ENCODE data around the gene ARL5A. TPM values are rescaled to one million over a fixed set of nuclear protein-coding genes. Genes with fewer than 3 reads are reported as not detected.

The ARL5A gene
- total RNA-seq, 8 experiments from 2014 or later = 26.2 to 64.2 (median 29.9) TPM

DNA sequence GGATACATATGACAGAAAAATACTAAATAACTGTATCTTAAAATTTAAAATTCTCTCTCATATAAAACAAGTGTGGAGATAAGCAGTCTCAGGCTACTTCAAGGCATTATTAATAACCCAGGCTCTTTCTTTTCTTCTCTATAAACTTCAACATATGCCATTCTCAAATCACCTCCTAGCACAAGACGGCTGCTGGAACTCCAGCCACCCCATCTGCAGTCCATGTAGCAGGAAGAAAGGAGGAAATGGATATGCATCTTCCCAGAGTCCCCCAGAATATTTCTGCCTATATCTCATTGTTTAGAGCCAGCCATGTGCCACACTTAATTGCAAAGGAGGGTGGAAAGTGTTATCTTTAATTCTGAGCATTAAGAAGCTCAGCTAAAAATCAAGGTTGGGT lies 58.6 kb downstream of the ARL5A start:
- Histone ChIP-seq H3K4me1 (replicated peaks in 1 of 2) (no peaks in the 10 kb centered on the region), H3K4me3 (no peak overlapping the region), H3K27ac (no peak overlapping the region)
- no peak for ATAC-seq (replicated peaks in 6 of 8)
- in situ Hi-C loops (cut with MboI; ENCODE audit: low pct_unique_long_range_greater_than_20kb in 2 of 9, low sequenced_read_pairs in 9 of 9, unreplicated experiment in 9 of 9) = no loop called here
- 50 to 100% (median 88%) methylated on average over 1 of the region's 1 CpG; no CpG with 5 or more reads in 7 of the 10 experiments for WGBS, 10 experiments

DNA sequence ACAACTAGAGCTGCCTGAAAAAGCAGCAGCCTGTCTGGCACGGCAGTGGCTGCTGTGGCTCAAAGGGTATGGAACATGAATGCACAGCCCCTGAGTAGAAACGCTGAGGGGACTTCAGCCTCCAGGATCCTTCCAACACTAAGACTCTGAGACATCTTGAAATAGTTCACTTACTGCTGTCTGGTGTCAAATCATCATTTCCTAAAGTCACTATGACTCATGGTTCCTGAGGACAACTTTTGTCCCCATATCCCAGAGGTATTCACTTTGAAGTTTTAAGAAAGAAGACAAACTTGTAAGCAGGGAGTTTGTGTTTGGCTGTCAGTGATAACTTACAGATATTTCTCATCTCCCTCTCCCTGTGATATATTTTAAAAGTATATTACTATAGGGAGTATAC lies 60.7 kb downstream of the ARL5A start:
- in situ Hi-C loops (cut with MboI; ENCODE audit: low pct_unique_long_range_greater_than_20kb in 2 of 9, low sequenced_read_pairs in 9 of 9, unreplicated experiment in 9 of 9) = no loop called here
- H3K27ac ChIP-seq = no peak overlapping the region
- H3K4me3 ChIP-seq = no peak overlapping the region
- no peaks in the 10 kb centered on the region for H3K4me1 ChIP-seq (replicated peaks in 1 of 2)
- peak in 1 of 8 experiments; percentile 17 for ATAC-seq (replicated peaks in 6 of 8)
- 20 to 80% (median 63%) methylated on average over 1 to 2 of the region's 2 CpGs; no CpG with 5 or more reads in 4 of the 10 experiments for WGBS, 10 experiments

DNA sequence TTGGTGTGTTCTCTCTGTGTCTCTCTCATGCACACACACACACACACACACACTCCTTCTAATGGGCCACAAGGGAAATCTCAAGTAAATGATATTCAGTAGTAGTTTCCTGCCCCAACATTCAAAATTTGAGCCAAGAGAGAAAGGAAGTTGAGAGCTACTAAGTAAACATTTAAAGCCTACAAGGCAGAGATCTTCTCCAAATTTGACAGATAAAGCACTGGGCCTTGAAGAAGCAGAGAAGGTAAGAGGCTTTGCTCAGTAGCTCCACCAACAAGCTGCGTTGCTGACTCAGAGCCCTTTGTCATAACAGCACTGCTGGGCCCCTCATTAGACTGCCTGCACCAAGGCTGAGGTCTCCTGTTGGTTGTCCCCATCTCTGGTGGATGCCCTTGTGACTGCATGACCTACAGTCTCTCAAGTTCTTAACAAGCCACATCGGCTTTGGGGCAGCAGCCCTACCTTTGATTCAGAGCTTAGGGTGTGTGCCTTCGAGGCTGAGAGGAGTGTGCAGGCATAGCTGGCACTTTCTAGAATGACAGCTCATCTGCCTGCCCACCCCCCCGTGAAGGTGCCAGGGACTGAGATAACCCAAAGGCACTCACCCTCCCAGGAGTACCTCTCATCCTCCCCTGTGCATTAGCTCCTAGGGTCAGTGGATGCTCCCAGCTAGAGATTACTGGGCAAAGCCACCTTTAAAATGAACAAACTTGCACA lies 61.6 kb downstream of the ARL5A start:
- in situ Hi-C loops (cut with MboI; ENCODE audit: low pct_unique_long_range_greater_than_20kb in 2 of 9, low sequenced_read_pairs in 9 of 9, unreplicated experiment in 9 of 9) = no loop called here
- Histone ChIP-seq H3K4me3 (no peak overlapping the region), H3K27ac (no peak overlapping the region), H3K4me1 (replicated peaks in 1 of 2) (no peaks in the 10 kb centered on the region)
- WGBS, 10 experiments = 40 to 71% (median 50%) methylated on average over 1 to 4 of the region's 4 CpGs; no CpG with 5 or more reads in 7 of the 10 experiments
- peak in 5 of 8 experiments; percentile 40 to 79 (median 55) for ATAC-seq (replicated peaks in 6 of 8)

DNA sequence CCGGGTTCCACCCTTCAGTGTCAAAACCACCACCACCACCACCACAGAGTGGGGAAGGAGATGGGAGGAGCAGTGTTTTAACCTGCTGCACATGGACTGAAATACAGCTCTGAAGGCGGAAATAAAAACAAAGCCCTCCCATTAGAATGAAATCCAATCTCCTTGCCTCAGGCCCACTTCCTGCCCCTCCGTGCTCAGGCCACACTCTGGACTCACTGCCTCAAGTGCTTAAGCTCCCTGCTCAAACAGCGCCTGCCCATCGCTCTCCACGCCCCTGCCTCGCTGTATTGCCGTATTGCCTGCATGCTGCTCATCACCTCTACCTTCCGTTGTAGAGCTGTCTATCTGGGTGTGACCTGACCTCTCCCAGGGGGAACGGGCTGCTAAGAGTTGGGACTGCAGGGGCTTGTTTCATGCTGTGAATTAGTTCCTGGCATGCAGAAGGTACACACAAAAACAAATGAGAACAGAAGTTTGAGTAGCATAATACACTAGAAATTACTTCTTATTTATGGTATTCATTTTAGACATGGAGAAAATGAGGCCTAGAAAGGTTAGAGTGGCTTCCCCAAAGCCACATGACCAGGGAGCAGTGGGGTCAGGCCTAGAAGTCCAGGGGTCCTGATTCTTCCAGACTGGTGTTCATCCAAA lies 62.3 kb downstream of the ARL5A start:
- in situ Hi-C loops (cut with MboI; ENCODE audit: low pct_unique_long_range_greater_than_20kb in 2 of 9, low sequenced_read_pairs in 9 of 9, unreplicated experiment in 9 of 9) = no loop called here
- Histone ChIP-seq H3K27ac (no peak overlapping the region), H3K4me3 (no peak overlapping the region), H3K4me1 (replicated peaks in 1 of 2) (no peaks in the 10 kb centered on the region)
- peak in 1 of 8 experiments; percentile 52 for ATAC-seq (replicated peaks in 6 of 8)
- WGBS, 10 experiments = 54 to 100% (median 92%) methylated on average over 2 to 8 of the region's 10 CpGs; no CpG with 5 or more reads in 3 of the 10 experiments

DNA sequence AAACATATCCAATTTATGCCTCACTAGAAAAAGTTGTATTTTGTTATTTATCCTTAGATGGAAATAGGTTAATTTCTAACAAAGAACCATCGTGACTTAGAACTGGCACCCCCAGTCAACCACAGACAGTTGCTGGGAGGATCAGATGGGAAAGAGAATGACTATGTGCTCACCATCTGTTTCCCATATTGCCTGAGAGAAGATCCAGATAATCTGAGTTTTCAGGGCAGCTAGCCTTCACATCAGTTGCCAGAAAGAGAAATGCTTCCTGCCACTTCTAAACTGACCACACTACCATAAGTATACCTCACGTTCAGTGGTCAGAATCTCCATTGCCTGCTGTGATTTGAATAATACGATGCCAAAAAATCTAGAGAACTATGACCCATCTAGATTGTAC lies 65.5 kb downstream of the ARL5A start:
- Histone ChIP-seq H3K27ac (no peak overlapping the region), H3K4me1 (replicated peaks in 1 of 2) (peaks cover 0 to 2% of the 10 kb centered on the region in 2 donors), H3K4me3 (no peak overlapping the region)
- WGBS, 10 experiments = 14 to 100% (median 65%) methylated on average over 1 to 3 of the region's 3 CpGs
- peak in 2 of 8 experiments; percentile 59 to 84 for ATAC-seq (replicated peaks in 6 of 8)
- in situ Hi-C loops (cut with MboI; ENCODE audit: low pct_unique_long_range_greater_than_20kb in 2 of 9, low sequenced_read_pairs in 9 of 9, unreplicated experiment in 9 of 9) = no loop called here

DNA sequence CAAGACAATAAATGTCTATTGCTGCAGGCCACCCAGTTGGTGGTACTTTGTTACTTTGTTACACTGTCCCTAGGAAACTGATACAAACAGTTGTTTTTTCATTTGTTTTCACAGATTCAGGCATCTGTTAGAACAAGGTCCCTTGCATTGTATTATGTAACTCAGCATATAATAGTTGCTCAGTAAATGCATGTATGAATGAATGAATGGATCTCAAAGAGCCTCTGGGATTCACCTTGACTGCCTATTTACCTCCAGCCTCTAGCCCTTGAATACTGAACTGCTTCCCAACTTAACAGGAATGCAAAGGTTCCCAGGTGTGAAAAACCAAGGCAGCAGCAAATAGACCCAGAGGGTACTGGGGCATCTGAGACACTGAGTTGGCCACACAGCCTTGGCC lies 66.5 kb downstream of the ARL5A start:
- H3K27ac ChIP-seq = no peak overlapping the region
- ATAC-seq (replicated peaks in 6 of 8) = no peak

DNA sequence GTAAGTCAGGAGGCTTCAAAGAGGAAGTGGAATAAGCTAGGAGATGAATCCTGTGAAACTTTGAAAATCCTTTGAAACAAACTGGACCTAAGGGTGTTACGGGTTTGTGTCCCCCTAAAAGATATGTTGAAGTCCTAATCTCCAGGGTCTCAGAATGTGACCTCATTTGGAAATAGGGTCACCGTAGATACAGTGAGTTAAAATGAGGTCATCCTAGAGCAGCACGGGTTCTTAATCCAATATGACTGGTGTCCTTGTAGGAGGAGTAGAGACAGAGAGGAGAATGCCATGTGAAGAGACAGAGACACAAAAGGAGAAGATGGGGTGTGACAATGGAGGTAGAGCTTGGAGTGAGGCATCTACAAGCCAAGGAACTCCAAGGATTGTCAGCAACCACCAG lies 67.0 kb downstream of the ARL5A start:
- in situ Hi-C loops (cut with MboI; ENCODE audit: low pct_unique_long_range_greater_than_20kb in 2 of 9, low sequenced_read_pairs in 9 of 9, unreplicated experiment in 9 of 9) = no loop called here
- no peak for ATAC-seq (replicated peaks in 6 of 8)
- H3K4me1 ChIP-seq (replicated peaks in 1 of 2) = peaks cover 0 to 2% of the 10 kb centered on the region in 2 donors
- 73 to 100% (median 92%) methylated on average over 1 to 3 of the region's 3 CpGs; no CpG with 5 or more reads in 4 of the 10 experiments for WGBS, 10 experiments
- no peak overlapping the region for H3K27ac ChIP-seq
- H3K4me3 ChIP-seq = no peak overlapping the region

More for the DNA sequence above, 66.5 kb downstream of the ARL5A start:
- Histone ChIP-seq H3K4me3 (no peak overlapping the region), H3K4me1 (replicated peaks in 1 of 2) (peaks cover 0 to 2% of the 10 kb centered on the region in 2 donors)
- in situ Hi-C loops (cut with MboI; ENCODE audit: low pct_unique_long_range_greater_than_20kb in 2 of 9, low sequenced_read_pairs in 9 of 9, unreplicated experiment in 9 of 9) = no loop called here

DNA sequence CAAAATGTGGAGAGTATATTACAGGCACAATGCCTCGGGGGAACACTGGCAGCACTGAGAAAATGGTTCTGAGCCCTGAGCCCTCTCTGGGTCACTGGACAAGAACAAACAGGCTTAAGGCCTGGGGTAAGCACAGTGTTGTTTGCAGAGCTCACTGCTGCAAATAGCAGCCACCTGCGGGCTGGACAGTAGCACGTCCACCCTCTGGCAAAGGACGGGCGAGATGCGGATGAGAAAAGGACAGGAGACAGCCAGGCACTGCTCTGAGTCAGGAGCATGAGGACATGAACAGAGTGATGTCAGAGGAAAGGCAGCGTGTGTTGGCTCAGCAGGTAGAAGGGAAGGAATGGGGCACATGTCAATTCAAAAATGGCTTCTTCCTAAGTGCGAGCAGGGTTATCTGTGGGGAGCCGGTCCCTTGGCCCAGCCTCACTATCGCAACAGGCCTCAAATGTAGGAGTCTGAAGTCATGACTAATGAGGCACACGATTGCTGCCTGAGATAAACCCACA lies 68.0 kb downstream of the ARL5A start:
- Histone ChIP-seq H3K4me3 (no peak overlapping the region), H3K4me1 (replicated peaks in 1 of 2) (peaks cover 0 to 2% of the 10 kb centered on the region in 2 donors), H3K27ac (no peak overlapping the region)
- in situ Hi-C loops (cut with MboI; ENCODE audit: low pct_unique_long_range_greater_than_20kb in 2 of 9, low sequenced_read_pairs in 9 of 9, unreplicated experiment in 9 of 9) = no loop called here
- ATAC-seq (replicated peaks in 6 of 8) = peak in 3 of 8 experiments; percentile 26 to 88 (median 75)
- 74 to 100% (median 84%) methylated on average over 1 to 9 of the region's 11 CpGs; no CpG with 5 or more reads in 1 of the 10 experiments for WGBS, 10 experiments

DNA sequence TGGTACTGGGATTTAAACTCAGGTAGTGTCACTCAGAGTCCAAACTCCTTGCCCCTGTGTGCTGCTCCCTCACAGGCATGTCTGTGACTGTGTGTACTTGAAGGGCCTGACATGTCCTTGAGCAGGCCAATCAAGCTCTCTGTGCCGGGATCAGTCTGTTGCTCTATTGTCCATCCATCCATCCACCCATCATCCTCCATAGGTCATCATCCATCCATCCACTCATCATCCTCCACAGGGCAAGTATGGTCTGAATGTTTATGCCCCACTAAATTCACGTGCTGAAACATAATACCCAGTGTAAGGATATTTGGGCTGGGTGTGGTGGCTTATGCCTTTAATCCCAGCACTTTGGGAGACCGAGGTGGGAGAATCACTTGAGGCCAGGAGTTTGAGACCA lies 69.5 kb downstream of the ARL5A start:
- Histone ChIP-seq H3K27ac (no peak overlapping the region), H3K4me1 (replicated peaks in 1 of 2) (peaks cover 0 to 2% of the 10 kb centered on the region in 2 donors), H3K4me3 (no peak overlapping the region)
- ATAC-seq (replicated peaks in 6 of 8) = no peak
- 71 to 100% (median 95%) methylated on average over 1 to 3 of the region's 3 CpGs; no CpG with 5 or more reads in 5 of the 10 experiments for WGBS, 10 experiments
- in situ Hi-C loops (cut with MboI; ENCODE audit: low pct_unique_long_range_greater_than_20kb in 2 of 9, low sequenced_read_pairs in 9 of 9, unreplicated experiment in 9 of 9) = no loop called here

DNA sequence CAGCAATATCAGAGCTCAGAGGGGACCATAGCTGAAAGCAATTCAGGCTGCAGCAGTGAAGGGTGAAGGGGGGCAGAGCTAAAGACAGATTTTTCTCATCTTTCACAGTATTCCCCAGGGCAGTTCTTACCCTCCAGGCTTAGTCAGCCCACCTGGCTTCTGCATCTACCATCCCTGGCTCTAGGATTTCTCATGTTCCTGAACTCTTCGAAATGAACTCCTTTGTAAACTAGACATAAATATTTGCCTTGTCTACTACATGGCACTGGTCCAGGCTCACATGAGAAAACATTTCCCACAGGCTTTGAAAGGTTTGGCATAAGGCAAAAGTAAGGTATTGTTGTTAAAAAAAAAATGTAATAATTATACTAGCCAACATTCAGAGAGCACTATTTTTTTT lies 70.4 kb downstream of the ARL5A start:
- in situ Hi-C loops (cut with MboI; ENCODE audit: low pct_unique_long_range_greater_than_20kb in 2 of 9, low sequenced_read_pairs in 9 of 9, unreplicated experiment in 9 of 9) = no loop called here
- no peak overlapping the region for H3K4me3 ChIP-seq
- no peak overlapping the region for H3K27ac ChIP-seq
- WGBS, 10 experiments = 0 to 89% (median 86%) methylated on average over 1 of the region's 1 CpG; no CpG with 5 or more reads in 3 of the 10 experiments
- peak in 2 of 8 experiments; percentile 59 to 64 for ATAC-seq (replicated peaks in 6 of 8)
- H3K4me1 ChIP-seq (replicated peaks in 1 of 2) = peaks cover 0 to 2% of the 10 kb centered on the region in 2 donors

DNA sequence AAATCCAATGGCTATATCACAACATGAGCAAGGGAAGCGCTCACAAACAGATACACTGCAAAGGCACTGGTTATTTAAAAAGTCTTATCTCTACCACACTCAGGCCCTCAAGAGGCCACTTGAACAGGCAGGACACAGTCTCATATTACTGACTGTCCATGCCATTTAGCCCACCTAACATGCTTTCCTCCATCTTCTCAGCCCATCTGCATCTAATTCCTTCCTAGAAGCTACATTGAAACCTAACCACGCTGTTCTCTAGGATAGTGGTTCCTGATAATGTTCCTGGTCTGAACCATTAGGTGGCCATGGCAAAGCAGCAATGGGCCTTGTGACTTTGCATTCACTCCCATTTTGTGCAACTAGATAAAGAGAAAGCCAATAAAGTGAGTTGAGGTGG lies 71.4 kb downstream of the ARL5A start:
- Histone ChIP-seq H3K27ac (no peak overlapping the region), H3K4me3 (no peak overlapping the region), H3K4me1 (replicated peaks in 1 of 2) (peaks cover 0 to 2% of the 10 kb centered on the region in 2 donors)
- in situ Hi-C loops (cut with MboI; ENCODE audit: low pct_unique_long_range_greater_than_20kb in 2 of 9, low sequenced_read_pairs in 9 of 9, unreplicated experiment in 9 of 9) = no loop called here
- WGBS, 10 experiments = 29 to 100% (median 80%) methylated on average over 1 to 2 of the region's 2 CpGs; no CpG with 5 or more reads in 2 of the 10 experiments
- ATAC-seq (replicated peaks in 6 of 8) = no peak

DNA sequence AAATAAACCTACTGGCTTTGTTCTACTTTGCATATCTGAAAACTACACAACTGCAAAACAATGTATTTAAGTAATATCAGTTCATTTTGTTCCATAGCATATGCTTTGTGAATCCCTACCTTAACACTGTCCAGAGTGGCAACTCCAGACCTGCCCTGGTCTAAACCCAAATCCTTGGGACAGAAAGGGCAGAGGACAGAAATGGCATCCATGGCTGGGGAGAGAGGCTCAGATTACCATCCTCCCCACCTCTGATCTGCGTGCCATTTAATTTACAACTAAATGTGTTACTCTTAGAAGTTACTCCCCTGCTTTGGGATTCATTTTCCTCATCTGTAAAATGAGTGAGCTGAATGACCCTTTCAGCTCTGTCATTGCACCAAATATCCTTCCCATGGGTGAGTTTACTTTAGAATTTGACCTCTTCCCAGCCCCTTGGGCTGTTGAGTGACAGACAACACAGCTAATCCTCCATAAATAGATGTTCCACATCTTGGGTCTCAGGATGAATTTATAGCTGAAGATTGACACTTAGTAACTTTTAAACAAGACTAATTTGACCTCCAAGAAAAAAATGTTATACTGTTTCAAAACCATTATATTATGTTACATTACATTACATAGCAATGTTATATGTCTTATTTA lies 73.8 kb downstream of the ARL5A start:
- H3K4me1 ChIP-seq (replicated peaks in 1 of 2) = peaks cover 0 to 2% of the 10 kb centered on the region in 2 donors
- no peak overlapping the region for H3K4me3 ChIP-seq
- no peak overlapping the region for H3K27ac ChIP-seq
- ATAC-seq (replicated peaks in 6 of 8) = no peak
- WGBS, 10 experiments = 0 to 67% (median 60%) methylated on average over 1 of the region's 1 CpG; no CpG with 5 or more reads in 5 of the 10 experiments
- in situ Hi-C loops (cut with MboI; ENCODE audit: low pct_unique_long_range_greater_than_20kb in 2 of 9, low sequenced_read_pairs in 9 of 9, unreplicated experiment in 9 of 9) = no loop called here

DNA sequence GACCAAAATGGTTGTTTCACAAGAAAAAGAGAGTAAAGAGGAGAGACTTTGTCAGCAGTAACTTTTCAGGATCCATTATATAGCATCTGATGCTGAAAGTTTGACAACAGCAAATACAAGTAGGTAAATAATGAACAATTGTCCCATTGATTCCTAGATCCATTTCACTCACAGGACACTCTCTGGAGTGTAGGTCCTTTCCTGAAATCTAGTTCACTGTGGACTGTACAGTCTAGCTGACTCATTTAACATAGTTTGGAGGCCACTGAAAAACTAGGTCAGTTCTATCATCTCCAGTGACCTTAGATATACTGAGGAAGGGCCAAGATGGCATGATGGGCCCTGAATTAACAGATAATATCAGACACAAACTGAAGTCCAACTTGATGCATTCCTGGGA lies 74.7 kb downstream of the ARL5A start:
- no peak overlapping the region for H3K27ac ChIP-seq
- no peak overlapping the region for H3K4me3 ChIP-seq
- peaks cover 0 to 2% of the 10 kb centered on the region in 2 donors for H3K4me1 ChIP-seq (replicated peaks in 1 of 2)
- ATAC-seq (replicated peaks in 6 of 8) = no peak
- in situ Hi-C loops (cut with MboI; ENCODE audit: low pct_unique_long_range_greater_than_20kb in 2 of 9, low sequenced_read_pairs in 9 of 9, unreplicated experiment in 9 of 9) = no loop called here

All from motor neuron (in vitro differentiated cells).